ENCODE data around the gene SRSF6. TPM values are rescaled to one million over a fixed set of nuclear protein-coding genes. Genes with fewer than 3 reads are reported as not detected.
"Not testable (repeated sequence)": the region's sequence is repeated elsewhere in the genome, so short reads cannot be mapped to it uniquely, and the experiment has no call there.

Gene SRSF6
- total RNA-seq = 32.0 and 52.5 TPM in 2 replicates

DNA sequence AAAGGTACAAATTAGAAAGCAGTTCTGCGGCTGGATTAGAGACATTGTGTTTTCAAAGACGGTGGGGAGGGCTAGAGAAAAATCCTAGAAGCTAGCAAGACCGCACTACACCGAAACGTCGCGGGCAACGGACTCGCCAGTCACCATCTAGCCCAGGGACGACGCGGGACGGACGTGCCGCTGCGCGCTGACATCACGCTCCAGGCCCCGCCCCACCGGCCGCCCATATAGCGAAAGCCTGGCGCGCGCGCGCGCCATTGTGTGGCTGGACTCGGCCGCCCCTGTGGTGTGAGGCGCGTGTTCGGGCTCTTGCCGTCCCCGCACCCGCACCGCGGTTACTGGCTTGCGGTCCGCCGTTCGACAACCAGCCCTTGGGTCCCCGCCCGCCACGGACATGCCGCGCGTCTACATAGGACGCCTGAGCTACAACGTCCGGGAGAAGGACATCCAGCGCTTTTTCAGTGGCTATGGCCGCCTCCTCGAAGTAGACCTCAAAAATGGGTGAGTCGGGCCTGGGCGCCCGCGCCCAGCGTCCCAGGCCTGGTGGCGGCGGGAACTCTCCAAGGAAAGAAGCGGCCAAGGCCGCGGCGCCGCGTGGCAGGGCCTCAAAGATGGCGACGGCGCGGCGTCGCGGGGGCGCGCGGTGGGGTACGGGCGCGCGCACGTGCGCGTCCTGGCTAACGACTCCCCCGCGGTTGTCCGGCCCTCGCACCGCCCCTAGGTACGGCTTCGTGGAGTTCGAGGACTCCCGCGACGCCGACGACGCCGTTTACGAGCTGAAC is at the start of gene SRSF6:
TSS of gene SRSF6 (plus strand) at position 257 of the 782 bp plus-strand sequence. CDS start at position 395, 138 bp downstream.
- peak; percentile 93 for DNase-seq

DNA sequence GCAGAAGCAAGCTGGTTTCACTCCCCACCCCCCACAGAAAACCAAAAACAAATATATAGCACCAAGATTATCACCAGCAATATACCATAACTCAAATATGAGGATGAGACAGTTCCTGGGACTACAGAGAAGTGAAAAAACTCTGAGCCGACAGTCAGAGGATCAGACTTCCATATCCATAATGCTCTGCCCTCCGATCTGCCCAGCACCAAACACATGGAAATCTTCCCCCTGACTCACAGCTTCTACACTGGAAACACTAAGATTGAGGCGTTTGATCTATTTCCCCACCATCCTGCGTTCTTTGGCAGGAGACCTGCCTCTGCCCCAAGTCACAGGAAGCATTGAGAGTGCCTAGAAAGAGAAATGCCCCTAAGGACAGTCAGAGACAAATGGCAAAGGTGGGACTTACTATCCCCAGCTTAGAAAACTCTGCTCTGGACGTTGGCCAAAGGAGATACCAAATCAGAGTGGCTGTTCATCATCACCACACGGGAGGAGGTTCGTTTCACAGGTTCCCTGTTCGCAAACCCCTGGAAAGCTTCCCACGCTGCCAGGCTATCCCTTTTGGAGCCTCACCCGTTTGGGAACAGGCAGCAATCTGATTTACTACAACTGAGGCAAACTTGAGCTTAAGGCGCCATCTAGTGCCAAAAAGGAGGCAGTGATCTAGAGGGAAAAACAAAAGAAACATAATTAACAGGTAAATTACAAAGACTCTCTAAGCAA is 48.7 kb upstream of the SRSF6 start:
- peak; percentile 67 for DNase-seq

DNA sequence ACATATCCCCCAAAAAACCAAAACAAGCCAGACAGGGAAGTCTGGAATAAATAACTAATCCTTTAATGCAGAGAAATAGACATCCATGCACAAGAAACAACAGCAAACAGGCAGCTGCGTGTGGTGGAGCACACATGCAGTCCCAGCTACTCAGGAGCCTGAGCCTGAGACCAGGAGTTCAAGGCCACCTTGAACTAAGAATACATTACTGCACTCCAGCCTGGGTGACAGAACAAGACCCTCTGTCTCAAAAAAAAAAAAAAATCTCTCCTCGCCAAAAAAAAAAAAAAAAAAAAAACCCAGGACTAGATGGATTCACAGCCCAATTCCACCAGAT is 48.2 kb upstream of the SRSF6 start:
- no peak for DNase-seq

DNA sequence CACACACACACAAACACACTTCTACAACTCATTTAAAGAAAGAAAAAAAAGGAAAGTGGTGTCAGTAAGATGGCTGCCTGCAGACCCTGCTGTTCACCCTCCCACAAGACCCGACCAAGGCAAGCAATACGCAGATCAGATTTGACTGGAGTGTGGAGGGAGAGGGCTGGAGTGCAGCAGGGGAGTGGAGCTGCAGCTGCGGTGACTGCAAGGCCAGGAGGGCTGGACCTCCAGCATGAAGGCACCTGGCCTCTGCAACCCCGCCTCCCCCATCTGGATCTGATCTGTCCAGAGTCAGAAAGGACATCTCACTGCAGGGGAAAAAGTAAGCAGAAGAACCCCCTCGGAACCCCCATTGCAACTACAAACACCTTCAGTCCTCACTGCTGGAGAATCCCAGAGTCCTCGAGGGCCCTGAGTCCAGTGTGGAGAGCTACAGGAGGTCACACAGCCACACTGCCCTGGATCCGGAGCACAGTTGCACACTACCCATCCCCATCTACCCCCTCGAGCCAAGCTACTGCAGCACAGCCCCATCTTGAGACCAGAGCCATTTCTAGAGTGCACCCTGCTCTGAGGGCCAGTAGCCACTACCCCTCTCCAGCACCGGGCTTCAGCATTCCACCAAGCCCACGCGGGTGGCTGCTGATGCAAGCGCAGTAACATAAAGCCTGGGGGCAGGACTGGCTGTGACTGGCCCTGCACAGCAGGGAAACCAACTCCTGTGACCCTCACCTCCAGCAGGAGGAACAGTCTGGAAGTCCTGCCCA is 41.9 kb upstream of the SRSF6 start:
- DNase-seq = no peak

DNA sequence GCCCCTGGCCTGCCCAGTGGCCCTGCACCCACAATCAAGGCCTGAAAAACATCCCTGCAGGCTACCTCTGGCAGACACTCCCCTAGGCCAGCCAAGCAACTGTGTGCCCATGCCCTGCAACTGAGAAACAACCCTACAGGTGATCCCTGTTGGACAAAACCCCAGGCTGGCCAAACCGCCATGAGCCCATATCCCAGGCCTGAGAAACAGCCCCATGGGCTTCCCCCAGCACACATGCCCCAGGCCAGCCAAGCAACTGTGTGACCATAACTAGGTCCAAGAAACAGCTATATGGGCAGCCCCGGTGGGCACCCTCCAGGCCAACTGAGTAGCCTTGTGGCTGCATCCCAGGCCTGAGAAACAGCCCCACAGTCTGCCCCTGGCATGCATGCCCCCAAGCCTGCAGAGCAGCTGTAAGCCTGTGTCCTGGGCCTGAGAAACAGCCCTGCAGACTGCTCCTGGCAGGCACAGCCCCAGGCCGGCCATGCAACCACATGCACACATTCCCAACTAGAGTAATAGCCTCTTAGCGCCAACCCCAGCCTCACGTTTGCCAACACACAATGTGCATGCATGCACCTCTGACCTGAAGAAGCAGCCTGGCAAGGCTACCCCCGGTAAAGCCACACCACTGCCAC is 41.0 kb upstream of the SRSF6 start:
- DNase-seq = no peak

DNA sequence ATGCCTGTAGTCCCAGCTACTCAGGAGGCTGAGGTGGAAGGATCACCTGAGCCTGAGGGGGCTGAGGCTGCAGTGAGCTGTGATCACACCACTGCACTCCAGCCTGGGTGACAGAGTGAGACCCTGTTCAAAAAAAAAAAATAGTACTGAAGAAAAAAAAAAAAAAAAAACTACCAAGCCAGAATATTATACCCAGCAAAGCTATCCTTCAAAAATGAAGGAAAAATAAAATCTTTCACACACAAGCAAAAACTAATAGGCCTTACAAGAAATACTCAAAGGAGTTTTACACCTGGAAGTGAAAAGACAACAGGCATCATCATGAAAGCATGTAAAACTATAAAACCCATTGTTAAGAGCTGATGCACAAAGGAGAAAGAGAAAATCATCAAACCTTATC is 37.5 kb upstream of the SRSF6 start:
- no peak for DNase-seq

DNA sequence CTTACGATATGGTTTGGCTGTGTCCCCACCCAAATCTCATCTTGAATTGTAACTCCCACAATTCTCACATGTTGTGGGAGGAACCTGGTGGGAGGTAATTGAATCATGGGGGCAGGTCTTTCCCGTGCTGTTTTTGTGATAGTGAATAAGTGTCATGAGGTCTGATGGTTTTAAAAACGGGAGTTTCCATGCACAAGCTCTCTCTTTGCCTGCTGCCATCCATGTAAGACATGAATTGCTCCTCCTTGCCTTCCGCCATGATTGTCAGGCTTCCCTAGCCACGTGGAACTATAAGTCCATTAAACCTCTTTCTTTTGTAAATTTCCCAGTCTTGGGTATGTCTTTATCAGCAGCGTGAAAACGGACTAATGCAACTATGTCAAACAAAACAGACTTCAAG is 36.8 kb upstream of the SRSF6 start:
- DNase-seq = not testable (repeated sequence)

DNA sequence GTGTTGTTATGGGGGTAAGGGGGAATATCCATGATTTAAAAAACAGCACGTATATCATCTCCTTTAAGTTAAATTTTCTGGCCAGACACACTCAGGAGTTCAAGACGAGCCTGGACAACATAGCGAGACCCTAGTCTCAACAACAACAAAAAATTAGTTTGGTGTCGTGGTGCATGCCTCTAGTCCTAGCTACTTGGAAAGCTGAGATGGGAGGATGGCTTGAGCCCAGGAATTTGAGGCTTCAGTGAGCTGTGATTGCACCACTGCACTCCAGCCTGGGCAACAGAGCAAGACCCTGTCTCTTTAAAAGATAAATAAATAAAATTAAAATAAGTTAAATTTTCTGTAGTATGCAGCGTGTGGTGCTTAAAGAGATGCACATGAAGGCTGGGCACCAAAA is 31.5 kb upstream of the SRSF6 start:
- no peak for DNase-seq

DNA sequence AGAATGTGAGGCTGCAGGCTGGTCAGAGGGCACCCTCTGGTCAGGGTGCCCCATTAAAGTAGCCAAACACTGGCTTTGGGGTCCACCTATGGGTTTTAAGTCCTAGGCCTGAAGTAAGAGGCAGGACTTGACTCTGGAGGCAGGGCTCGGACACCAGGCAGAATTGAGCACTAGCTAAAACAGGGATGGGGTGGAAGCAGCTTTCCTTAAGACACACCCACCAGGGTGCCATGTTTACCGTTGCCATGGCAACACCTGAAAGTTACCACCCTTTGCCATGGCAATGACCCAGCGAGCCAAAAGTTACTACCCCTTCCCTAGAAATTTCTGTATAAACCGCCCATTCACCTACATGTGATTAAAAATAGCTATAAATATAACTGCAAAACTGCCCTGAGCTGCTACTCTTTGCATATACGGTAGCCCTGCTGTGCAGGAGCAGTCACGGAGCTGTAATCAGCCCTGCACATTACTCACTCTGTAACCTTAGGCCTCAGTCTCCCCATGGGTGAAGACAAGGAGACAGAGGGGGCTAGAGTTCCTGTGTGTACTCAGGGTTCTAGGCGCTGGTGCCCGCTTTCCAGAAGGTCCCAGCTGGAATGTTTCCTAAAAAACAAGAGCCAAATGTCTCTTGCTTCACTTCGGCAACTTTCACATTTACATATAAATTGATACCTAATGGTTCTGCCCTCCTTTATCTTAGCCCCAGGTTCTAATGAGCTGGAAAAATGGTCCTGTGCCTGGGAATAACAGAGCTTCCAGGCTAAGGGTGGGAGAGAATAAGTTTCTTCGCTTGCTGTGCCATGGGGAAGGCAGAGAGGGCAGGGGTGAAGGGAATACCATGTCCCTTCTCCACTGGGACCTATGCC is 27.2 kb upstream of the SRSF6 start:
- no peak for DNase-seq

DNA sequence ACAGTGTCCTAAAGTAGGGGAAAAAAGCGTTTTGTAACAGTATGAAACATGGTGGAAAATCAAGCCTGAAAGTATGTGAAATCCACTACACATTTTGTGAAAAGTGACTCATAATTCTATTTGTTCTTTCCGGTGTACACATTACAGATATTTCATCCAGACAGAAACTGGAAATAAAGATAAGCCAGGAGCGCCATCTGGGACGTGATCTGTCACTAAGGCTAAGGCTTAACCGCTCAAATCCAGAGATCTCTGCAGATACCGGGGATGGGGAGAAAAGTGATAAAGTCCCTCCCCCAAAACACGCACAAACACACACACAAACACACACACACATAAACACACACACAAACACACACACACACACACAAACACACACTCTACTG is 26.6 kb upstream of the SRSF6 start:
- DNase-seq = no peak

DNA sequence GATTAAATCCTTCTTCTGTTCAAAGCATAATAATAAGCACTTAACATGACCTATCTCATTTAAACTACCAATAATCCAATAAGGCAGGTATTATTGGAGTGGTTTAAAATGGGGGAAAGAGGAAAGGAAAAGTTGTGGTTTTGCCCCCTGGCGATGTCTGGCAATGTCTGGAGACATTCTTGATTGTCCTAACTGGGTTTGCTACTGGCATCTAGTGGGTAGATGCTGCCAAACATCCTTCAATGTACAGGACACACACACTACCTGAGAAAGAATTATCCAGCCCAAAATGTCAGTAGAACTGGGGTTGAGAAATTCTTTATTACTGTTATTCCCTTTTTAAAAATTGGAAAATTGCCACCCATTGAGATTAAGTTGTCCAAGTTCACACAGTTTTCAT is 25.2 kb upstream of the SRSF6 start:
- DNase-seq = no peak

DNA sequence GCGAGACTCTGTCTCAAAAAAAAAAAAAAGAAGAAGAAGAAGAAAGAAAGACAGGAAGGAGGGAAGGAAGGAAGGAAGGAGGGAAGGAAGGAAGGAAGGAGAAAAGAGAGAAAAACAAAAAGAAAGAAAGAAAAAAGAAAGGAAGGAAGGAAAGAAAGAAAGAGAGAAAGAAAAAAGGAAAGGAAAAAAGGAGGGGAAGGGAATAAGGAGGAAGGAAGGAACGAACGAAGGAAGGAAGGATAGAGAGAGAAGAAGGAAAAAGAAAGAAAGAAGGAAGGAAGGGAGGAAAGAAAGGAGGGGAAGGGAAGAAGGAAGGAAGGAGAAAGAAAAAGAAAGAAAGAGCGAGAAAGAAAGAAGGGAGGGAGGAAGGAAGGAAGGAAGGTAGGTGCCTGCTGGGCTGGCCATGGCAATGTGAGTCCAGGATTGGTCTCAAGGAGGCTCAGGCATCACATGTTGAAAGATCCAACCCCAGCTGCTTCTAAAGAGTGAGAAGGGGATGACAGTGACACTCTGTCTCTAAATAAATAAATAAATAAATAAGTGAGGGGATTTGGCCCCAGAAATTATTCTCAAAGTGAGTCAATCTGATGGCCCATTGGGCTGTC is 24.3 kb upstream of the SRSF6 start:
- DNase-seq = no peak

DNA sequence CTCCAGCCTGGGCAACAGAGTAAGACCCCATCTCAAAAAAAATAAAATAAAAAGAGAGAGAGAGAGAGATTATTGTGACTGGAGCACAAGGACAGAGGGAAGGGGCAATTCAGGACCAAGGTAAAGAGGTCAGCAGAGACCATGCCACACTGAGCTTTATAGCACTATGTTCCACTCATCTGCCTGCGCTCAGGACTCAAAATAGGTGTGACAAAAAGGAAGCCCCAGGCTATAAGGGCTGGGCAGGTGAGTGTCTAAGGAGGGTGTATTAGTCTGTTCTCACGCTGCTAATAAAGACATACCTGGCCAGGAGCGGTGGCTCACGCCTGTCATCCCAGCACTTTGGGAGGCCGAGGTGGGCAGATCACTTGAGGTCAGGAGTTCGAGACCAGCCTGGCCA is 23.1 kb upstream of the SRSF6 start:
- no peak for DNase-seq

DNA sequence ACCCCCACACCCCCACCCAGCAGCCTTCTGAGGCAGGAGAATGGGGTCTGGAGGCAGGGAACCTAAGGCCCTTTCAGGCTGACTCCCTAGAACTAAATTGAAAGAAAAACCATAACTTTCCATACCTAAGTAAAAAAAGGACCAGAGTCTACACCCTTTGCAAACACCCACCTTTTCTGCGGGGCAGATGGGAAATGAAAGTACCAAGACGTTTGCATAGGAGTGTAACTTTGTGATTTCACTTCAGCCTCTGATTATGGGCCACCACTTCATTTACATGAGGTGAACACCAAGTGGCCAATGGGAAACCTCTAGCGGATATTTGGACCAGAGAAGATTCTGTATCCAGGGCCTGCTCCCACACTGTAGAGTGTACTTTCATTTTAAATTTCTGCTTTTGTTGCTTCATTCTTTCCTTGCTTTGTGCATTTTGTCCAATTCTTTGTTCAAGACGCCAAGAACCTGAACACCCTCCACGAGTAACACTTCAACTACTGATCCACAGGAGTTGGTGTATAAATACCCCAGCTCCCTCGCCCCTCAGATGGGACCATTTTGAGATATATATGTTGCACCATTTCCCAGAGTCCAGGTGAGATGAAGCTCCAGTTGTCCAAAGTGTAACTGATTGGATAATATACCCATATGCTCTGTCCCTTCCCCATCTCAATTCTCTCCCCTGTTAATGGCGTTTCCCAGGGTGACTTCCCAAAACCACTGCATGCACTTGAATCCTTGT is 18.9 kb upstream of the SRSF6 start:
- no peak for DNase-seq

DNA sequence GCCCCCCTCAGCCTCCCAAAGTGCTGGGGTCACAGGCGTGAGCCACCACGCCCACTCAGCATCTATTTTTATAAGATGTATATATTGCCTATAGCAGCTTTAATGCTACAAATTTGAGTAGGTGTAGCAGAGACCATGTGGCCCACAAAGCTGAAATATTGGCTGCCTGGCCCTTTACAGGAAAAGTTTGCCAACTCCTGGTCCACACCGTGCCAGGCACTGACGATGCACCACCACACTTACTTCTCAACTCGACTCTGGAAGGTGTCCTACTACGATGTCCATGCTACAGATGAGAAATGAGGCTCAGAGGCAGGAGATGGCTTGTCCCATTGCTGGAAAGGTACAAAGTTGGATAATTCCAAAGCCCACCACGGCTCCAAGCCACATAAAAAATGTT is 17.2 kb upstream of the SRSF6 start:
- no peak for DNase-seq

DNA sequence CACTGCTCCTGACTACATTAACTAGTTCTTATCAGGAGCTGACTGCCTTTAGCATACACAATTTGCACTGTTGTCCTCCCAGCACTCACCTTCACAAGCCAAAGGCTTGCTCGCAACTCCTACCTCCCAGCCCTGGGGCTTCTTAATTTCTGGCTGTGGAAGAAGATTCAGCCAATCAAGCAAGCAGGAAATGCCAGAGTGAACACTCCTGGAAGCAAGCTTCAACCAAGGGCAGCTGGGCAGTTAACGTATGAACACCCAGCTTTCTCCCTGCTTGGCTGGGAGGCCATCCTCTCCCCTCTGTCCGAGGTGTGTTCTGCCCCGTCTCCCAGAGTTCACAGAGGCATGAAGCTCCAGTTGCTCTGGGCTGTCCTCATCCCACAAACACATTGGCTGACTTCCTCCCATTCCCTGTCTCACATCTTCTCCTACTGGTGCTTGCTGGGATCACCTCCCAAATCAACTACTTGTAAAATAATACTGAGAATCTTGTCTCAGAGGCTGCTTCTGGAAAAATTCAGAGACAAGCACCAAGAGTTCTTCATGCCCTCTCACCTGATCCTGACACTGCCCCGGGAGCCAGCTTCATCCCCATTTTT is 15.3 kb upstream of the SRSF6 start:
- DNase-seq = peak; percentile 22

DNA sequence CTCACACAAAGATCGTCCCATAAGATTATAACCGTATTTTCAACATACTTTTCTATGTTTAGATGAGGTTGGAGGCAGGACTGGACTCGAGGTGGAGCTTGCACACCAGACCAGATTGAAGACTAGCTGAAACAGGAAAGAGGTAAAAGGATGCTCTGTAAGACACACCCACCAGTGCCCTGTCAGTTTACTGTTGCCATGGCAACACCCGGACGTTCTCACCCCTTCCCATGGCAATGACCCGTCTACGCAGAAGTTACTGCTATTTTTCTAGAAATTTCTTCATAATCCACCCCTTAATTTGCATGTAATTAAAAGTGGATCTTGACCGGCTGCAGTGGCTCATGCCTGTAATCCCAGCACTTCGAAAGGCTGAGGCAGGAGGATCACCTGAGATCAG is 13.6 kb upstream of the SRSF6 start:
- DNase-seq = no peak

DNA sequence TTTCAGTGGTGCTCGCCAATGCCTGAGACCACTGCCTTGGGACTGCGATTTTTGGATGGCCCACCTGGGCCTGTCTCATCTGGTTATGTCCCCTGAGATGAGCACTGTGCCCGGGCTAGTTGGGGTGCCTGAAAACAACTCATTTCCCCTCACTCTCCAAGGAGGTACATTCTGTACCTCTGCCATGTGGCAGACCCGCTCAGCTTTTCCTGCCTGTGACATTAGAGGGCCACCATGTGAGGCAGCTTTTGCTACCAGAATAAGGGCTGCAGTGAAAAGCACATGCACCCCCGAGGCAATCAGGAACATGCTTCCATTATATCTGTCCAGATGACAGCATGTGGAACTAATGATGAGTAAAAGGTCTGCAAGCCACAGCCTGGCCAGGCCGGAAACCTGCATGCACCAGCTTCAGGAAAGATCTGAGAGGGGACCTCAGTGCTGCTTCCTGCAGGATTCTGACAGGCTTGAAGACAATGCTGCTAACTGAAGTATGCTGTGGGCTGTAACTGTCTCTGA is 11.3 kb upstream of the SRSF6 start:
- DNase-seq = peak; percentile 54

DNA sequence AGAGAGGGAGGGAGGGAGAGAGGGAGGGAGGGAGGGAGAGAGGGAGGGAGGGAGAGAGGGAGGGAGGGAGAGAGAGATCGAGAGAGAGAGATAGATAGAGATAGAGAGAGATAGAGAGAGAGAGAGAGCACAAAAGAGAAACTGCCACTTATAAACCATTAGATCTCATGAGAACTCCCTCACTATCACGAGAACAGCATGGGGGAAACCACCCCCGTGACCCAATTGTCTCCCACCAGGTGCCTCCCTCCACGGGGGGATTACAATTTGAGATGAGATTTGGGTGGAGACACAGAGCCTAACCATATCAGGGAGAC is 9.3 kb upstream of the SRSF6 start:
- DNase-seq = not testable (repeated sequence)

DNA sequence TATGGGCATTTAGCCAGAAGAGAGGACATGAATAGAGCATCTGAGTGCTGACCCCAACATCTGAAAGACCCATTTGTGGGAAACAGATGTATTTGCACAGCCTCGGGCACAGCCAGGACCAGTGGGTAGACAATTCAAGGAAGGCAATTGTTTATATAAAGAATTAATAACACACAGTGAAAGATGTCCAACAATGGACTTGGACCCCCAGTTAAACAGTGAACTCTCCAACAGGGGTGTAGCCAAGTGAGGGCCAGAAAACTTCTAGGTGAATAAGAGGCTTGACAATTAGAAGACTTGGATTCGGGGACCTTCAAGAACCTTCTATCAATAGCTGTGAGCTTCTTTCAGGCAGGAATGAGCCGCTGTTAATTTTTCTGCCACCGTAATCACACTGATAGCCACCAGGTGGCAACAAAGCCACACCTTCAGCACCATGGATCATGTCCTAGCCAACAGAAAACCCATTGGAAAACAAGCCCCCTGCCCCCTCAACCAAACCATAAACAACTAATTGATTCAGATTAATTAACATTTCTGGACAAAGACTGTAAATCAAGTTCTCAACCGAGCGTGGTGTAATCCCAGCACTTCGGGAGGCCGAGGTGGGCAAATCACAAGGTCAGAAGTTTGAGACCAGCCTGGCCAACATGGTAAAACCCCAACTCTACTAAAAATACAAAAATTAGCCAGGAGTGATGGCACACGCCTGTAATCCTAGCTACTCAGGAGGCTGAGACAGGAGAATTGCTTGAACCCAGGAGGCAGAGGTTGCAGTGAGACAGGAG is 8.8 kb upstream of the SRSF6 start:
- peak; percentile 88 for DNase-seq

Measured in dermis blood vessel endothelial cell (primary cell).